Esophagus muscularis mucosa (tissue), 4 donors: ENCODE data around the gene GABRA5. TPM values are rescaled to one million over a fixed set of nuclear protein-coding genes. Genes with fewer than 3 reads are reported as not detected.

ENCODE experiments used
- DNase-seq: peaks from one replicate; pipeline ENCODE4 v3.0.0-alpha.2; 2017; ENCODE audit errors: extremely low spot score
- H3K27ac ChIP-seq, 4 donors: fragments of 200-600 bp; sonication (generic); replicated peaks in 1 of 4; 1 replicate in 3 of 4; 2 replicates in 1 of 4; pipeline ENCODE4 v1.5.1; 2016 to 2019; ENCODE audit warnings: mild to moderate bottlenecking in 1 of 4
- H3K27me3 ChIP-seq, 4 donors: fragments of 200-600 bp; sonication (generic); one replicate each; pipeline versions ENCODE4 v1.5.1 to v1.6.0; 2016 to 2019
- H3K36me3 ChIP-seq, 4 donors: fragments of 200-600 bp; sonication (generic); one replicate each; pipeline ENCODE4 v1.5.1; 2016 to 2019
- H3K4me1 ChIP-seq, 4 donors: fragments of 200-600 bp; sonication (generic); one replicate each; pipeline ENCODE4 v1.5.1; 2016 to 2019
- H3K4me3 ChIP-seq, 4 donors: fragments of 200-600 bp; sonication (generic); 1 replicate in 2 of 4; 2 replicates in 2 of 4; pipeline ENCODE4 v1.5.1; 2016 to 2019; ENCODE audit warnings: mild to moderate bottlenecking in 4 of 4, moderate library complexity in 1 of 4
- H3K9me3 ChIP-seq, 4 donors: fragments of 200-600 bp; sonication (generic); 1 replicate in 3 of 4; 2 replicates in 1 of 4; pipeline ENCODE4 v1.5.1; 2016 to 2019
- CTCF ChIP-seq, 3 experiments: fragments of 200-600 bp in 2 of 3; fragments of 450-650 bp in 1 of 3; sonication (generic) in 2 of 3; IDR thresholded peaks; one replicate each; pipeline ENCODE4 v1.5.1; 2017 to 2019; ENCODE audit warnings: antibody characterized with exemption in 3 of 3, mild to moderate bottlenecking in 2 of 3, moderate library complexity in 1 of 3
- EP300 ChIP-seq: sonication (generic); formaldehyde crosslinking; IDR thresholded peaks from one replicate; pipeline ENCODE4 v1.6.1; 2017; ENCODE audit warnings: antibody characterized with exemption
- POLR2A ChIP-seq: fragments of 450-650 bp; IDR thresholded peaks from one replicate; pipeline ENCODE4 v1.6.1; 2017; ENCODE audit warnings: antibody characterized with exemption, moderate library complexity, mild to moderate bottlenecking, low read depth
- POLR2AphosphoS5 ChIP-seq, 2 donors: sonication (generic); formaldehyde crosslinking; IDR thresholded peaks; one replicate each; pipeline ENCODE4 v1.6.1; 2017; ENCODE audit warnings: antibody characterized with exemption in 2 of 2
- WGBS: methylation state at CpG from one replicate; pipeline ENCODE4 v1.1.5; 2018; 5-methylcytosine and 5-hydroxymethylcytosine counted together
- intact Hi-C: fragments of 100-400 bp; cut with DNase I; formaldehyde crosslinking; loops from one replicate; pipeline ENCODE4 v1.15.1; 2023
- total RNA-seq, 4 donors: library from RNA; depleted of rRNA; stranded (reverse); fragments of >200 nt; gene quantifications; one replicate each; pipeline versions ENCODE4 v1.1.0 to v1.2.1, GENCODE V29; 2016

The GABRA5 gene
- total RNA-seq, 4 donors from 2014 or later: 10.3 to 103 (median 38.0) TPM

DNA sequence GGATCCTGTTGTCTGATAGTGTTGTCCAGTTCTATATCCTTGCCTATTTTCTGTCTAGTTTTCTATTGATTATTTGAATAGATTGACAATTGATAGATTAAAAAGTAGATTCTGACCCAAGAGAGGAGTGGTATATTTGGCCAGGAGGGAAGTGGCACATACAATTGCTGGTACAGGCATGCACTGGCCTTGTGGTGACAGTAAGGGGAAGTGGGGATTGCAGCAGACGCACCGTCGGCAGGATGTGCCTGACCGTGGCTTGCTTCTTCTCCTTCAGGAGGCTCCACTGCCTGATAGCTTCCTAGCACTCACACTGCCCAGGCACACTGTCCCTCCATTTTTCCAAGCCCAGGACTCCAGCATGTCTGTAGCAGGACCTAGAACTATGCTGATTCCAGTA lies 114.6 kb downstream of the GABRA5 start:
- intact Hi-C loops: no loop called here
- no peaks in the 10 kb centered on the region for H3K36me3 ChIP-seq
- no peak for DNase-seq
- H3K27me3 ChIP-seq: no peaks in the 10 kb centered on the region
- no peaks in the 10 kb centered on the region for H3K9me3 ChIP-seq
- no peaks in the 10 kb centered on the region for H3K4me1 ChIP-seq
- H3K4me3 ChIP-seq: no peak overlapping the region
- no peak overlapping the region for H3K27ac ChIP-seq
- 94% methylated on average over 4 of the region's 4 CpGs for WGBS
- TF ChIP-seq EP300 (no peak), POLR2AphosphoS5 (IDR thresholded peaks at IDR 0.05) (no peak), CTCF (IDR thresholded peaks at IDR 0.05) (no peak), POLR2A (no peak)

GRCh38 chr15:26983822-26984221 lies 117.0 kb downstream of the GABRA5 start:
- TF ChIP-seq POLR2A (no peak), CTCF (IDR thresholded peaks at IDR 0.05) (no peak), POLR2AphosphoS5 (IDR thresholded peaks at IDR 0.05) (no peak), EP300 (no peak)
- no peak overlapping the region for H3K27ac ChIP-seq
- intact Hi-C loops: no loop called here
- no peaks in the 10 kb centered on the region for H3K9me3 ChIP-seq
- H3K36me3 ChIP-seq: no peaks in the 10 kb centered on the region
- no peaks in the 10 kb centered on the region for H3K4me1 ChIP-seq
- no peak for DNase-seq
- H3K27me3 ChIP-seq: no peaks in the 10 kb centered on the region
- no peak overlapping the region for H3K4me3 ChIP-seq
- WGBS: 85% methylated on average over 8 of the region's 8 CpGs

- Histone ChIP-seq H3K36me3 (no peaks in the 10 kb centered on the region), H3K4me3 (no peak overlapping the region), H3K27me3 (no peaks in the 10 kb centered on the region), H3K27ac (no peak overlapping the region), H3K4me1 (no peaks in the 10 kb centered on the region), H3K9me3 (no peaks in the 10 kb centered on the region)
- TF ChIP-seq EP300 (no peak), CTCF (IDR thresholded peaks at IDR 0.05) (no peak), POLR2A (no peak), POLR2AphosphoS5 (IDR thresholded peaks at IDR 0.05) (no peak)
- intact Hi-C loops: no loop called here
- WGBS: 94% methylated on average over 3 of the region's 4 CpGs
- DNase-seq: no peak
These were observed 118.2 kb downstream of the GABRA5 start for GRCh38 chr15:26985050-26985449.

- H3K9me3 ChIP-seq: peaks cover 0 to 12% (median 7%) of the 10 kb centered on the region in 4 donors
- no peak overlapping the region for H3K27ac ChIP-seq
- no peaks in the 10 kb centered on the region for H3K36me3 ChIP-seq
- H3K27me3 ChIP-seq: no peaks in the 10 kb centered on the region
- intact Hi-C loops: no loop called here
- DNase-seq: no peak
- H3K4me3 ChIP-seq: no peak overlapping the region
- no peaks in the 10 kb centered on the region for H3K4me1 ChIP-seq
- TF ChIP-seq POLR2AphosphoS5 (IDR thresholded peaks at IDR 0.05) (no peak), POLR2A (no peak), CTCF (IDR thresholded peaks at IDR 0.05) (no peak), EP300 (no peak)
- 84% methylated on average over 2 of the region's 2 CpGs for WGBS
These were observed 129.4 kb downstream of the GABRA5 start for GRCh38 chr15:26996250-26996649.

Other genes with a start within 250 kb of the GABRA5 start
- 1 to 10 TPM; 3.0 to 7.9 (median 4.2) TPM for gene GABRB3, start 94.0 kb upstream of the GABRA5 start, total RNA-seq
- gene GABRG3, start 104.1 kb downstream of the GABRA5 start, total RNA-seq: not detected